ENCODE measurements around the gene GRIP1.

- TF ChIP-seq CTCF (IDR thresholded peaks at IDR 0.05) (no peak), POLR2A (IDR thresholded peaks at IDR 0.05) (no peak), POLR2AphosphoS5 (IDR thresholded peaks at IDR 0.05; ENCODE audit: insufficient read depth in 1 of 2, low read depth in 1 of 2) (no peak)
Measured at GRCh38 chr12:66719862-66720261, 41.0 kb upstream of the GRIP1 start.

Data from vagina (tissue), 2 donors.